ENCODE measurements around the gene ERICH2.

ERICH2 gene

DNA sequence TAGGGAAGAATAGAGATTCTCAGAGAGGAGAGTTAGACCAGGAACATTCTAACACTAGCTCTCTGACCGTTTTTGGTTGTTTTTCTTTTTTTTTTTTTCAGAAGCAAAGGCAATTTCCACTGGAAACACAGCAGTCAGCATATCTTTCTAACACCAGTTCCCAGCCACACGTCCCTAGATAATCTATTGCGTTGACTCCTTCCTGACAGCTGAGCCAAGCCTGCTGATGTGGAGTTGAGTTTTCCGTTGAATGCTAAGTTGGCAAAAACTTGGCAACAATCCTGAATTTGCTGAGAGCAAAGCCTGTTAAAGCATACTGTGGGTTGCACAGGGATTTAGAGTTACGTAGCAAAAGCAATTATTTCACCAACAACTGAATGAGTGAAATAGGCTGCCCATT, 65.8 kb downstream of the ERICH2 start:
- TF ChIP-seq, protein P1, sequence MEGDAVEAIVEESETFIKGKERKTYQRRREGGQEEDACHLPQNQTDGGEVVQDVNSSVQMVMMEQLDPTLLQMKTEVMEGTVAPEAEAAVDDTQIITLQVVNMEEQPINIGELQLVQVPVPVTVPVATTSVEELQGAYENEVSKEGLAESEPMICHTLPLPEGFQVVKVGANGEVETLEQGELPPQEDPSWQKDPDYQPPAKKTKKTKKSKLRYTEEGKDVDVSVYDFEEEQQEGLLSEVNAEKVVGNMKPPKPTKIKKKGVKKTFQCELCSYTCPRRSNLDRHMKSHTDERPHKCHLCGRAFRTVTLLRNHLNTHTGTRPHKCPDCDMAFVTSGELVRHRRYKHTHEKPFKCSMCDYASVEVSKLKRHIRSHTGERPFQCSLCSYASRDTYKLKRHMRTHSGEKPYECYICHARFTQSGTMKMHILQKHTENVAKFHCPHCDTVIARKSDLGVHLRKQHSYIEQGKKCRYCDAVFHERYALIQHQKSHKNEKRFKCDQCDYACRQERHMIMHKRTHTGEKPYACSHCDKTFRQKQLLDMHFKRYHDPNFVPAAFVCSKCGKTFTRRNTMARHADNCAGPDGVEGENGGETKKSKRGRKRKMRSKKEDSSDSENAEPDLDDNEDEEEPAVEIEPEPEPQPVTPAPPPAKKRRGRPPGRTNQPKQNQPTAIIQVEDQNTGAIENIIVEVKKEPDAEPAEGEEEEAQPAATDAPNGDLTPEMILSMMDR (conservative IDR thresholded peaks at IDR 0.05): no peak
- H3K27ac ChIP-seq: no peak overlapping the region

DNA sequence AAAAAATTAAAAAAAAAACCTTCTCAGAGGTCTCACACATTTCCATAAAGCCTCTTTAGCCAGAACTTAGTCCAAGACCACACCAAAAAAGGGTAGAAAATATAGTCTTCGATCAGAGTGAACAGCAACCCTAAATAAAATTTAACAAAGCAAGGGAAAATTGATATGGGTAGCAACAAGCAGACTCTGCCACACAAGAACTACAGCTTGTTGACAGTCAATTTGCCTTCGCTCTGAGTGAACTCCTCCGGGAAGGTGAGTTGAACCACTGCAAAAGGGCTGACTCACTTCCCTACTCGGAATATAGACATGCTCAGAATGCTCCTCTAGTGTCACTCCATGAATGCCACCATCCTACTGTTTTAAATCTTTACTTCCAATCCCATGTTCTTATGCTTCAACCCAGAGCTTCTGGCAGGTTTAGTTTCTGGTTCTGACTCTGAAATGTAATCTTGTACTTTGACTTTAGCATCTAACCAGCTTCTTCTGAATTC, 70.6 kb downstream of the ERICH2 start:
- no peak overlapping the region for H3K27ac ChIP-seq
- TF ChIP-seq, protein P1 (conservative IDR thresholded peaks at IDR 0.05): no peak

DNA sequence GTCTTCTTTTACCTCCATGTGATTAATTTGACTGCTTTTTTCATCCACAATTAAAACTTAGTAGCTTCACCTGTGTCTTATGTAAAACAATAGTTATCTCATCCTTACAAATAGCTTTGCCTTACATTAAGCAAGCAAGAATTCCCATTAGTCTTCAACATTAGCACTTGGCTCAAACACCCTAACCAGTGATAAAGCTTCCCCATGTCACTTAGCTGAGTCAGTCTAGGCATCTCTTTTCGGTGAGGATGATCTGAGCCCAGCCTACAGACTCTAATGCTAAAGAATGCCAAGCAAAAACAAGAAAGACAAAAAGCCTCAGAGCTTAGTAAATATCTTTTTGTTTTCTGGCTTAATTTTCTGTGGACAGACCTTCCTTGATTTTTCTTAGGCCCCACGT, 72.6 kb downstream of the ERICH2 start:
- TF ChIP-seq, protein P1 (conservative IDR thresholded peaks at IDR 0.05): no peak

DNA sequence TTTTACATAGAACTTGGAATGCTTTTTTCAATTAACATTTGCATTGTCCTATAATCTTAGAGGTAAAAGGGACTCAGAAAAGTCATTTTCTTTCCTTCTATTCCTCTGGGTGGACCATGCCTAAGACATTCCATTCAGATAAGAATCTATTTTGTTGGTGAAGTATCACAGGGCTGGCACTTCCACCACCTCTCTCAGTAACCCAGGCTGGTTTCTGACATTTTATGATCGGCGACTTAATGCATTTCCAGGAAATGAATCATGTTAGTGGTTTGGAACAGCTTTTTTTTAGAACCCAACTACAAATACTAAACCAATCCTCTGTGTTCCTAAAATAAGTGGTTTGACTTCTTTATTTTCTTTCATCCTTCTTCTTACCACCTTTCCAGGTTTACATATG, 73.5 kb downstream of the ERICH2 start:
- H3K27ac ChIP-seq: no peak overlapping the region; the same call in 1 of the 2 replicates
- TF ChIP-seq, protein P1 (conservative IDR thresholded peaks at IDR 0.05): no peak

More for the DNA sequence above, 72.6 kb downstream of the ERICH2 start:
- no peak overlapping the region for H3K27ac ChIP-seq

DNA sequence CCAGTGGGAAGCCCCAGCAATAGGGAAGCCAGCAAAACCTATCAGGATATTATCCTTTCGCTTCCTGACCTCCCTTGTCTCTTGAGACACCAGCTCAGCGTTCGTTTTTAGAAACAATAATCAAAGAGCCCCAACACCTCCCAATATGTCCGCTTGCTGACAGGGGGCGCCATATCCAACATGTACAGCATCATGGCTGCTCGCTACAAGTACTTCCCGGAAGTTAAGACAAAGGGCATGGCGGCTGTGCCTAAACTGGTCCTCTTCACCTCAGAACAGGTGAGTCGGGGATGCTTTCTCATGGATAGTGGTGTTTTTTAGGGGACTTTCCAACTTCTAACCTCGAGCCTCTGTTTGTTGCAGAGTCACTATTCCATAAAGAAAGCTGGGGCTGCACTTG, 75.2 kb downstream of the ERICH2 start:
- TF ChIP-seq, protein P1 (conservative IDR thresholded peaks at IDR 0.05): no peak; the same call in 1 of the 2 replicates
- H3K27ac ChIP-seq: no peak overlapping the region

GRCh38 chr2:170846314-170846713, 76.1 kb downstream of the ERICH2 start:
- TF ChIP-seq, protein P1 (conservative IDR thresholded peaks at IDR 0.05): no peak
- no peak overlapping the region for H3K27ac ChIP-seq

DNA sequence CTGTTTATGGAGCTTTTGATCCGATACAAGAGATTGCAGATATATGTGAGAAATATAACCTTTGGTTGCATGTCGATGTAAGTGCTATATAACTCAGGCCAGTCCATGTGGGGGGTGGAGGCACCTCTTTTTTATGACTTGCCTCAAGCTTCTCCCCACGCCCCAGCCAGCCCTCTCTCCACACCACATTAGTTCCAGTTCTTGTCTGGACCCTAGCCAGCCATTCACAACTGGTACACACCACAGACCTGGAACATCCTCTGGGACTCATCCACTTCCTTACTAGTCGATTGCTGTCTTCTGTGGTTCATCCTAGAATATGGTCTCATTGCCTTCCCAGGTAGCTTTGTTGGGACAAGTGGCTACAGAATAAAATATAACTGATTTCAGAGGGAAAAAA, 77.5 kb downstream of the ERICH2 start:
- no peak overlapping the region for H3K27ac ChIP-seq
- TF ChIP-seq, protein P1 (conservative IDR thresholded peaks at IDR 0.05): no peak
